OCI-LY1 (cell line): ENCODE measurements around the gene PHF2.

Experiments
- H2AFZ ChIP-seq: fragments of 200-600 bp; sonication (generic), shearing (Covaris generic); 2 replicates; pipeline ENCODE4 v1.6.0; 2014; ENCODE audit warnings: antibody characterized with exemption, mild to moderate bottlenecking, low read length
- H3F3A ChIP-seq: fragments of 200-600 bp; sonication (generic), shearing (Covaris generic); 2 replicates; pipeline ENCODE4 v1.6.0; 2014; ENCODE audit warnings: mild to moderate bottlenecking, antibody characterized with exemption, low read length, moderate library complexity; ENCODE audit not compliant: insufficient read depth
- H3K27ac ChIP-seq: fragments of 200-600 bp; sonication (generic); 2 replicates; pipeline ENCODE4 v1.5.1; 2014; ENCODE audit warnings: low read length, mixed run types, mild to moderate bottlenecking, low read depth; ENCODE audit not compliant: poor library complexity, severe bottlenecking
- H3K27me3 ChIP-seq: fragments of 200-600 bp; sonication (generic); 2 replicates; pipeline ENCODE4 v1.6.0; 2014; ENCODE audit warnings: antibody characterized with exemption, mild to moderate bottlenecking, low read length, moderate library complexity; ENCODE audit not compliant: insufficient read depth
- H3K36me3 ChIP-seq: fragments of 200-600 bp; sonication (generic); 2 replicates; pipeline ENCODE4 v1.6.1; 2014; ENCODE audit warnings: mild to moderate bottlenecking, antibody characterized with exemption, low read length, moderate library complexity, mixed read lengths; ENCODE audit not compliant: insufficient read depth
- H3K4me1 ChIP-seq: fragments of 200-600 bp; sonication (generic); 2 replicates; pipeline ENCODE4 v1.5.1; 2014; ENCODE audit warnings: mild to moderate bottlenecking, low read length, moderate library complexity; ENCODE audit not compliant: insufficient read depth, severe bottlenecking
- H3K4me2 ChIP-seq: fragments of 200-600 bp; sonication (generic), shearing (Covaris generic); 2 replicates; pipeline ENCODE4 v1.6.1; 2014; ENCODE audit warnings: low read length
- H3K4me3 ChIP-seq: fragments of 200-600 bp; sonication (generic); 2 replicates; pipeline ENCODE4 v1.5.1; 2014; ENCODE audit warnings: low read length, low read depth, mild to moderate bottlenecking, mixed read lengths; ENCODE audit not compliant: poor library complexity, severe bottlenecking
- H3K79me2 ChIP-seq: fragments of 200-600 bp; shearing (Covaris generic); 2 replicates; pipeline ENCODE4 v1.6.1; 2016; ENCODE audit warnings: mixed run types, low read length, mixed read lengths; ENCODE audit not compliant: insufficient read depth
- H3K9ac ChIP-seq: fragments of 200-600 bp; sonication (generic), shearing (Covaris generic); 2 replicates; pipeline ENCODE4 v1.6.1; 2014; ENCODE audit warnings: mild to moderate bottlenecking, low read length, mixed read lengths
- H3K9me2 ChIP-seq: fragments of 200-600 bp; sonication (generic), shearing (Covaris generic); 2 replicates; pipeline ENCODE4 v1.6.1; 2014; ENCODE audit warnings: low read depth, mild to moderate bottlenecking, low read length, mixed read lengths
- H3K9me3 ChIP-seq: fragments of 200-600 bp; shearing (Covaris generic); 2 replicates; pipeline ENCODE4 v1.6.1; 2014; ENCODE audit warnings: low read length, mixed read lengths
- H4K20me1 ChIP-seq: fragments of 200-600 bp; sonication (generic), shearing (Covaris generic); 2 replicates; pipeline ENCODE4 v1.6.0; 2016; ENCODE audit warnings: mild to moderate bottlenecking, low read length; ENCODE audit not compliant: insufficient read depth
- EZH2 ChIP-seq: fragments of 200-600 bp; sonication (generic), shearing (Covaris generic); IDR thresholded peaks from 2 replicates; pipeline ENCODE4 v1.8.0; 2017; ENCODE audit warnings: borderline replicate concordance, mixed run types, mild to moderate bottlenecking, antibody characterized with exemption, low read length, moderate library complexity, mixed read lengths
- TF ChIP-seq, protein P1 (sequence below): fragments of 200-600 bp; sonication (generic), shearing (Covaris generic); IDR thresholded peaks from 2 replicates; pipeline ENCODE4 v1.5.1; 2017; ENCODE audit warnings: mild to moderate bottlenecking, antibody characterized with exemption, low read length, moderate library complexity, mixed read lengths

Gene PHF2

DNA sequence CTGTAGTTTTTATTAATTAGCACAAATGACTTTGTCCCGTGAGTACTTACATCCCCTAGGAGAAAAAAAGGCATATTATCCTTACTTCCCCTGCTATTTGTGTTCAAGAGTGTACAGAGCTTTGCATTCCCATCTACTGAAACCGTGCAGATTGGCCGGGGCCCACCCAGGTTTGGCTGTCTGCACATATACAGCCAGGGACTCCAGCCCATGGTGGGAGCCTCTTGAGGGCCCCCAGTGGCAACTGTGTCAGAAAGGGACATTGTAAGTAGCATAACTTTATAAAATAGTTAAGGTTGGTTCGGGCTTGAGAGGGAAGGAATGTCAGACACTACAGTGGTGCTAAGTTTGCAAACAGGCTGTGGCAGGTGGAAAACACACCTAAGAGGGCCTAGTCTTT lies 24.7 kb downstream of the PHF2 start:
- Histone ChIP-seq H3K36me3 (no peaks in the 10 kb centered on the region), H2AFZ (no peak overlapping the region), H3K9ac (no peak overlapping the region), H3K4me2 (no peak overlapping the region), H3K9me3 (no peaks in the 10 kb centered on the region), H3K79me2 (no peaks in the 10 kb centered on the region), H3K4me3 (no peak overlapping the region), H3F3A (no peaks in the 10 kb centered on the region), H3K27me3 (no peaks in the 10 kb centered on the region), H3K4me1 (peaks cover 8% of the 10 kb centered on the region), H3K27ac (no peak overlapping the region), H3K9me2 (no peaks in the 10 kb centered on the region), H4K20me1 (no peaks in the 10 kb centered on the region)
- no peak for TF ChIP-seq EZH2
- TF ChIP-seq, protein P1, sequence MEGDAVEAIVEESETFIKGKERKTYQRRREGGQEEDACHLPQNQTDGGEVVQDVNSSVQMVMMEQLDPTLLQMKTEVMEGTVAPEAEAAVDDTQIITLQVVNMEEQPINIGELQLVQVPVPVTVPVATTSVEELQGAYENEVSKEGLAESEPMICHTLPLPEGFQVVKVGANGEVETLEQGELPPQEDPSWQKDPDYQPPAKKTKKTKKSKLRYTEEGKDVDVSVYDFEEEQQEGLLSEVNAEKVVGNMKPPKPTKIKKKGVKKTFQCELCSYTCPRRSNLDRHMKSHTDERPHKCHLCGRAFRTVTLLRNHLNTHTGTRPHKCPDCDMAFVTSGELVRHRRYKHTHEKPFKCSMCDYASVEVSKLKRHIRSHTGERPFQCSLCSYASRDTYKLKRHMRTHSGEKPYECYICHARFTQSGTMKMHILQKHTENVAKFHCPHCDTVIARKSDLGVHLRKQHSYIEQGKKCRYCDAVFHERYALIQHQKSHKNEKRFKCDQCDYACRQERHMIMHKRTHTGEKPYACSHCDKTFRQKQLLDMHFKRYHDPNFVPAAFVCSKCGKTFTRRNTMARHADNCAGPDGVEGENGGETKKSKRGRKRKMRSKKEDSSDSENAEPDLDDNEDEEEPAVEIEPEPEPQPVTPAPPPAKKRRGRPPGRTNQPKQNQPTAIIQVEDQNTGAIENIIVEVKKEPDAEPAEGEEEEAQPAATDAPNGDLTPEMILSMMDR: no peak

DNA sequence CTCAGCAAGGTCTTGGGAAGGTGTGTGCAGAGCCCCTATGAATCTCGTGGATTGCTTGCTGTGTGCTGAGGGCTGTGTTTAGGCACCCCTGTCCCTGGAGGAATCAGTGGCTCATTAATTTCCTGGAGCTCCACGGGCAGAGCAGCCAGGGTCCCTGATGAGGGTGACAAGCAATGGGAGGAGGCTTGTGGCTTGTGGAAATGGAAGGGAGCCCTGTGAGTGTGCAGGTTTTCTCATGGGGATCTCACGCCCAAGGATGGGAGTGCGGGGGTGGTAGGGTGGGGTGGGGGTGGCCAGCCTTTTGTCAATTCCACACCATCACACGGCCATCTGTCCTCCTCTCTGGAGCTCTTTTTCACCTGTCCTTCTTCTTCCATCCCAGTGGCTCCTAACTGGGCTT lies 25.3 kb downstream of the PHF2 start:
- Histone ChIP-seq H3K36me3 (no peaks in the 10 kb centered on the region), H3K9ac (no peak overlapping the region), H3K79me2 (no peaks in the 10 kb centered on the region), H3K4me3 (no peak overlapping the region), H3K9me2 (no peaks in the 10 kb centered on the region), H2AFZ (no peak overlapping the region), H3K27me3 (no peaks in the 10 kb centered on the region), H3K4me2 (no peak overlapping the region), H3K4me1 (peaks cover 8% of the 10 kb centered on the region), H3K27ac (no peak overlapping the region), H3K9me3 (no peaks in the 10 kb centered on the region), H3F3A (no peaks in the 10 kb centered on the region), H4K20me1 (no peaks in the 10 kb centered on the region)
- no peak for TF ChIP-seq EZH2
- TF ChIP-seq, protein P1: no peak

DNA sequence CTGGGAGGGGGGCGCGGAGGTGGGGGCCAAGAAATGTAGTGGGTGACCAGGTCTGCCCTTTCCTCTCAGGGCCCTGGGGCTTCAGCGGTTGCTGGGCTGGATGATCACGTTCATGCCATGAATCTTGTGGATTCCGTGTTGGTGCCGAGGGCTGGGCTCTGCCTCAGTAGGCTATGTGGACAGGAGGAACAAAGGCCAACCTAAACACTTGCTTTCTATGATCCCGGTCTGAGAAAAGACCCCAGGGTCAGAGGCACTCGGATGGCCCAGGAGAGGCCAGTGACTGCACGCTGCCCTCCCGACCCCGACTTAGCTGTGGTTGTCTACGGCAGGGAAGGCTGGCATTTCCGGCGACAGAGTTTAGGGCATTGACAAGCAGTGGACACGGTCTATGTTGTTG lies 26.6 kb downstream of the PHF2 start:
- Histone ChIP-seq H3K9me2 (no peaks in the 10 kb centered on the region), H2AFZ (no peak overlapping the region), H3K9ac (no peak overlapping the region), H3F3A (no peaks in the 10 kb centered on the region), H4K20me1 (no peaks in the 10 kb centered on the region), H3K79me2 (no peaks in the 10 kb centered on the region), H3K4me2 (no peak overlapping the region), H3K9me3 (no peaks in the 10 kb centered on the region), H3K4me3 (no peak overlapping the region), H3K27me3 (no peaks in the 10 kb centered on the region), H3K36me3 (no peaks in the 10 kb centered on the region), H3K4me1 (peaks cover 8% of the 10 kb centered on the region), H3K27ac (no peak overlapping the region)
- no peak for TF ChIP-seq EZH2
- TF ChIP-seq, protein P1: no peak
